ENCODE measurements around the gene PRKAG3. TPM values are rescaled to one million over a fixed set of nuclear protein-coding genes. Genes with fewer than 3 reads are reported as not detected.

Gene PRKAG3
- not detected for total RNA-seq

DNA sequence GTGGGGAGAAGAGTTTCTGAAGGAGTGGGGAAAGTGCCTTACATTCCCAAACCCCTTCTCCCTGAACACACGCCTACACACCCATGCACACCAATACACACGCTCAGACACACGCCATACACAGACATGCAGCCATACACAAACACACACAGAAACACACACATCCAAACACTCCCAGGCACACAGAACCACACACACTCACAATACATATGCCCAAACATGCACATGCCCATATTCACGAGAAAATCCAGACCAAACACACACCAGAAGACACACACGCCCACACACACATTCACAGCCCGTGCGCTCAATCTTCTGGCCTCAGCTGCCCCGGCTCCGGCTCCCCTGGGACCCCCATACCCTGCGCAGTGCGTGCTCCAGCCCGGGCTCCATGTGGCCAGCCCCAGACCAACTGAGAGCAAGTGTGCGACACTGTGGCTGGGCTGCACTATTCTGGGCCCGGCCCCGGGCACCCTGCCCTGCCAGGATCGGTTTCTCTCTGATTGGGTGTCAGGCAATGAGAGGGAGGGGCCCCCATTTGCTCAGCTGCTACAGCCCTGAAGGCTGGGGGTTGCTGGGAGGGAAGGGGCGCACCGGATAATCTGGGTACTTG, at the start of gene PRKAG3:
Gene PRKAG3, minus strand, starts transcription at position 426 of the 613 bp plus-strand sequence.

DNA sequence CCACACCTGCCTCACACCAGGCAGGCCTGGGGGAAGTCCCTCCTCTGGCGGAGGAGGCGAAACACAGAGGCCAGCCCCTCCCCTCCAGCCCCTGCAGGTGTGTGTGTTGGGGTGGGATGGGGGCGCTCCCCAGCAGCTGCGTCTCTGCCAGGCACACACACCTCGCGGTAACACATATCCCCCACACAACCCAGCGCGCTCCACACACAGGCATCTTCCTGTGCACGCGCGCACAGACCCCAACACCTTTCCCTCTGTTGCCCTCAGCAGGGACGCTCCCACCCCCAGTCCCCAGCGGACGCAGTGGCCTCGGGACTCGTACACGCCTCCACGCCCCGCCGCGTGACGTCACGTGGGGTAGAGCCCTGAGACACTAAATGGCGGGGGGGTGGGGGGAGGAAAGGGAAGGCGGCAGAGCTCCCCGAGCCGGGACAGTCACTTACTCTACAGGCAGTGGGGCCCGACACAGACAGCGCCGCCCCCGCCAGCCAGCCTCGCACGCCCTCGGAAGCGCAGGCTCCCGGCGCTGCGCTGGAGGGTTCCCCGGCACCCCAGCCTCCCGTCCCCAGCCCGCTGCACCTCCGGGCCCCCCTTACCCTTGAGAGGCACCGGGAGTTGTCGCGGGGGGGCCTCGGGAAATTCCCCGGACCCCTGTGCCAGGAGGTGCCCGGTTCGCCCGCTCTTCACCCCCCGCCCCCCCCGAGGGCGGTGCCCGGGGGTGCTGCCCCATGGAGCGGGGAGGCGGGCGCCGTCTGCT, 48.7 kb upstream of the PRKAG3 start, which contains the start of gene WNT10A:
Gene WNT10A, plus strand, starts transcription at position 751 of the 757 bp plus-strand sequence. CDS start 144 bp downstream, outside the sequence.

DNA sequence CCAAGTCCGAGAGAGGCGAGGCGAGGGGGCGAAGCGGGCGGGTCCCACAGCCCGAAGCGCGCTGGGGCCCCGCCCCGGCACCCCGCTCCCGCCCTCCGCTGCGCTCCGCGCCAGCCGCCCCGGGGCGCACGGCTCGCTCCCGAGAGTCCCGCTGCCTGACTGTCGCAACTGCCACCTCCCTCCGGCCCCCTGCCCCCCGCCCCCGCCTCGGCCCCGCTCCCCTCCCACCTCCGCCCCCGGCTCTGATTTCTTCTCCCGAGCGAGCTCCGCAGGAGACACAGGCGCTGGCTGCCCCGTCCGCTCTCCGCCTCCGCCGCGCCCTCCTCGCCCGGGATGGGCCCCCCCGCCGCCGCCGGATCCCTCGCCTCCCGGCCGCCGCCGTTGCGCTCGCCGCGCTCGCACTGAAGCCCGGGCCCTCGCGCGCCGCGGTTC, 28.0 kb upstream of the PRKAG3 start, which contains the start of gene WNT6:
Gene WNT6, plus strand, starts transcription at position 250 of the 432 bp plus-strand sequence. CDS start 233 bp downstream, outside the sequence.

DNA sequence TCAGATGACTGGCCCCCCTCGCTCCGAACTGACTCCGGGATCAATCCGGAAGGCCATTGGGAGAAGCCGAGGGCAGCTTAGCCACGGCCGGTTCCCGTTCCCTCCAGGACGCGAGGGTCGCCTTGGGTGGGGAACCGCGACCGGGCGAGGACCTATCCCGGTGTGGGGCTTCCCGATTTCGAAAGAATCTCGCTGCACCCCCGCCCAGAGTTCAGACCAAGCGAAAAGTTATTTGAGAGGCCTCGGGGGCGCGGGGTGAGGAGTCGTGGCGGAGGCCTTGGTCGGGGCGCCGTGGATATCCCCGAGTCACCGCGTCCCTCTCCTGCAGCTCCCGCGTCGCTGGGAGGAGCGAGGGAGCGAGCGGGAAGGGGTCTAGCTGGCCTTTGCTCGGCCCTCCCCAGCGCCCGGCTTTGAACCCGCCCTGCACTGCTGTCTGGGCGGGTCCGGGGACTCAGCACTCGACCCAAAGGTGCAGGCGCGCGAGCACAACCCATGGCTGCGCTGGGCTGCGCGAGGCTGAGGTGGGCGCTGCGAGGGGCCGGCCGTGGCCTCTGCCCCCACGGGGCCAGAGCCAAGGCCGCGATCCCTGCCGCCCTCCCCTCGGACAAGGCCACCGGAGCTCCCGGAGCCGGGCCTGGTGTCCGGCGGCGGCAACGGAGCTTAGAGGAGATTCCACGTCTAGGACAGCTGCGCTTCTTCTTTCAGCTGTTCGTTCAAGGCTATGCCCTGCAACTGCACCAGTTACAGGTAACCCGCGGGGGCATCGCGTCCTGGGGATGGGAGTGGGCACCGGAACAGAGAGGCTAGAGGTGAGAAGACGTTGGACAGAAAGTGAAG, 49.7 kb downstream of the PRKAG3 start, which contains the start of gene CYP27A1:
Gene CYP27A1, plus strand, starts transcription at position 457 of the 837 bp plus-strand sequence. Its CDS starts 36 bp downstream, at position 493.

Other genes starting within 250 kb of the PRKAG3 start
- gene PLCD4, start 223.9 kb downstream of the PRKAG3 start, total RNA-seq: 1.4 TPM
- gene ZNF142, start 172.2 kb downstream of the PRKAG3 start, total RNA-seq: 15.5 TPM
- gene BCS1L, start 172.1 kb downstream of the PRKAG3 start, total RNA-seq: 26.5 TPM
- 27.9 TPM for gene RNF25, start 159.8 kb downstream of the PRKAG3 start, total RNA-seq
- 34.1 TPM for gene STK36, start 159.7 kb downstream of the PRKAG3 start, total RNA-seq
- 17.5 TPM for gene TTLL4, start 121.0 kb downstream of the PRKAG3 start, total RNA-seq
- gene CYP27A1, start 49.7 kb downstream of the PRKAG3 start, total RNA-seq: 5.8 TPM
- 0.23 TPM for gene WNT6, start 28.0 kb upstream of the PRKAG3 start, total RNA-seq
- gene WNT10A, start 49.0 kb upstream of the PRKAG3 start, total RNA-seq: 0.46 TPM
- gene CDK5R2, start 127.9 kb upstream of the PRKAG3 start, total RNA-seq: 13.4 TPM
- not detected for gene FEV, start 153.4 kb upstream of the PRKAG3 start, total RNA-seq
- not detected for gene CRYBA2, start 161.6 kb upstream of the PRKAG3 start, total RNA-seq
- 2.3 TPM for gene CFAP65, start 209.7 kb upstream of the PRKAG3 start, total RNA-seq
- 0.69 TPM for gene IHH, start 229.1 kb upstream of the PRKAG3 start, total RNA-seq